ENCODE measurements around the gene ENTPD1. TPM values are rescaled to one million over a fixed set of nuclear protein-coding genes. Genes with fewer than 3 reads are reported as not detected.
A peak's percentile ranks its signal among the peaks of the same experiment; 100 is the strongest.

The ENTPD1 gene
- total RNA-seq, 1 experiment from 2014 or later = not detected

GRCh38 chr10:95840121-95840520 is 84.2 kb downstream of the ENTPD1 start:
- POLR2A ChIA-PET = interaction anchor here (0.8 kb wide), 1 partner anchor 146 kb away, joined by 3 read pairs; the partner anchor contains the start of gene TCTN3
- no peak for TF ChIP-seq CTCF (IDR thresholded peaks at IDR 0.05; ENCODE audit: unreplicated experiment)
- H3K36me3 Mint-ChIP-seq (ENCODE audit: insufficient read depth, unreplicated experiment) = no peaks in the 10 kb centered on the region
- BruUV-seq (replicated peaks) = no TSS peak
- intact Hi-C loops (cut with micrococcal nuclease) = no loop called here
- H3K4me1 Mint-ChIP-seq (ENCODE audit: insufficient read depth, unreplicated experiment) = no peaks in the 10 kb centered on the region
- no peak overlapping the region for H3K27ac Mint-ChIP-seq (ENCODE audit: low read depth, unreplicated experiment)
- peaks cover 15% of the 10 kb centered on the region for H3K27me3 Mint-ChIP-seq (ENCODE audit: insufficient read depth, unreplicated experiment)
- CTCF ChIA-PET = interaction anchor here (0.9 to 8.3 kb wide), 3 partner anchors 13 to 146 kb away, joined by 5 to 94 read pairs (median 5); partner anchors contain the start of gene TCTN3
- no peaks in the 10 kb centered on the region for H3K9me3 Mint-ChIP-seq (ENCODE audit: unreplicated experiment)
- no peak overlapping the region for H3K4me3 Mint-ChIP-seq (ENCODE audit: unreplicated experiment)
- DNase-seq (ENCODE audit: unreplicated experiment) = no peak

GRCh38 chr10:95840681-95841080 is 84.7 kb downstream of the ENTPD1 start:
- Mint-ChIP-seq H3K27ac (ENCODE audit: low read depth, unreplicated experiment) (no peak overlapping the region), H3K9me3 (ENCODE audit: unreplicated experiment) (no peaks in the 10 kb centered on the region), H3K27me3 (ENCODE audit: insufficient read depth, unreplicated experiment) (peaks cover 15% of the 10 kb centered on the region), H3K4me3 (ENCODE audit: unreplicated experiment) (no peak overlapping the region), H3K4me1 (ENCODE audit: insufficient read depth, unreplicated experiment) (no peaks in the 10 kb centered on the region), H3K36me3 (ENCODE audit: insufficient read depth, unreplicated experiment) (no peaks in the 10 kb centered on the region)
- no TSS peak for BruUV-seq (replicated peaks)
- DNase-seq (ENCODE audit: unreplicated experiment) = no peak
- CTCF ChIA-PET = interaction anchor here (0.9 to 8.3 kb wide), 4 partner anchors 13 to 146 kb away, joined by 3 to 94 read pairs (median 5); partner anchors contain the start of gene TCTN3
- intact Hi-C loops (cut with micrococcal nuclease) = no loop called here
- TF ChIP-seq CTCF (IDR thresholded peaks at IDR 0.05; ENCODE audit: unreplicated experiment) = no peak
- POLR2A ChIA-PET = interaction anchor here (0.8 kb wide), 1 partner anchor 147 kb away, joined by 3 read pairs; the partner anchor contains the start of gene TCTN3

- Mint-ChIP-seq H3K9me3 (ENCODE audit: unreplicated experiment) (no peaks in the 10 kb centered on the region), H3K4me3 (ENCODE audit: unreplicated experiment) (no peak overlapping the region), H3K36me3 (ENCODE audit: insufficient read depth, unreplicated experiment) (no peaks in the 10 kb centered on the region), H3K27me3 (ENCODE audit: insufficient read depth, unreplicated experiment) (peaks cover 15% of the 10 kb centered on the region), H3K4me1 (ENCODE audit: insufficient read depth, unreplicated experiment) (no peaks in the 10 kb centered on the region), H3K27ac (ENCODE audit: low read depth, unreplicated experiment) (no peak overlapping the region)
- peak; percentile 46 for TF ChIP-seq CTCF (IDR thresholded peaks at IDR 0.05; ENCODE audit: unreplicated experiment)
- no TSS peak for BruUV-seq (replicated peaks)
- CTCF ChIA-PET = interaction anchor here (0.5 to 8.3 kb wide), 19 partner anchors 7 to 672 kb away, joined by 3 to 94 read pairs (median 3); partner anchors contain the start of genes TCTN3 and TLL2
- intact Hi-C loops (cut with micrococcal nuclease) = loop anchor here (1.0 kb wide), 2 partner anchors 148 to 468 kb away; no protein-coding TSS in a partner anchor
- DNase-seq (ENCODE audit: unreplicated experiment) = peak; percentile 77
- POLR2A ChIA-PET = interaction anchor here (0.5 to 1.1 kb wide), 2 partner anchors 79 to 146 kb away, joined by 3 to 4 read pairs; no protein-coding TSS in a partner anchor
Observed at GRCh38 chr10:95841661-95842498, 85.9 kb downstream of the ENTPD1 start.

GRCh38 chr10:95845411-95845810 is 89.4 kb downstream of the ENTPD1 start:
- no peak for TF ChIP-seq CTCF (IDR thresholded peaks at IDR 0.05; ENCODE audit: unreplicated experiment)
- CTCF ChIA-PET = interaction anchor here (1.0 to 8.3 kb wide), 3 partner anchors 19 to 151 kb away, joined by 3 to 94 read pairs (median 4); partner anchors contain the start of gene TCTN3
- intact Hi-C loops (cut with micrococcal nuclease) = no loop called here
- no peaks in the 10 kb centered on the region for H3K36me3 Mint-ChIP-seq (ENCODE audit: insufficient read depth, unreplicated experiment)
- DNase-seq (ENCODE audit: unreplicated experiment) = no peak
- H3K9me3 Mint-ChIP-seq (ENCODE audit: unreplicated experiment) = no peaks in the 10 kb centered on the region
- H3K4me1 Mint-ChIP-seq (ENCODE audit: insufficient read depth, unreplicated experiment) = no peaks in the 10 kb centered on the region
- H3K4me3 Mint-ChIP-seq (ENCODE audit: unreplicated experiment) = no peak overlapping the region
- no TSS peak for BruUV-seq (replicated peaks)
- no peak overlapping the region for H3K27ac Mint-ChIP-seq (ENCODE audit: low read depth, unreplicated experiment)
- POLR2A ChIA-PET = no interaction called here
- no peaks in the 10 kb centered on the region for H3K27me3 Mint-ChIP-seq (ENCODE audit: insufficient read depth, unreplicated experiment)
